ENCODE data around the gene IQCN.

Gene IQCN

GRCh38 chr19:18208098-18208951 is 65.9 kb downstream of the IQCN start:
- no peak for DNase-seq
